Measurements from ENCODE around the gene SPATA25.
"Not testable (repeated sequence)": the region's sequence is repeated elsewhere in the genome, so short reads cannot be mapped to it uniquely, and the experiment has no call there.

SPATA25 gene

GRCh38 chr20:45887346-45887715 lies at the start of gene SPATA25:
Gene SPATA25, minus strand, starts transcription at chr20:45887622. Its CDS starts 32 bp downstream, at chr20:45887590.
- no peak for DNase-seq (ENCODE audit: low spot score)

DNA sequence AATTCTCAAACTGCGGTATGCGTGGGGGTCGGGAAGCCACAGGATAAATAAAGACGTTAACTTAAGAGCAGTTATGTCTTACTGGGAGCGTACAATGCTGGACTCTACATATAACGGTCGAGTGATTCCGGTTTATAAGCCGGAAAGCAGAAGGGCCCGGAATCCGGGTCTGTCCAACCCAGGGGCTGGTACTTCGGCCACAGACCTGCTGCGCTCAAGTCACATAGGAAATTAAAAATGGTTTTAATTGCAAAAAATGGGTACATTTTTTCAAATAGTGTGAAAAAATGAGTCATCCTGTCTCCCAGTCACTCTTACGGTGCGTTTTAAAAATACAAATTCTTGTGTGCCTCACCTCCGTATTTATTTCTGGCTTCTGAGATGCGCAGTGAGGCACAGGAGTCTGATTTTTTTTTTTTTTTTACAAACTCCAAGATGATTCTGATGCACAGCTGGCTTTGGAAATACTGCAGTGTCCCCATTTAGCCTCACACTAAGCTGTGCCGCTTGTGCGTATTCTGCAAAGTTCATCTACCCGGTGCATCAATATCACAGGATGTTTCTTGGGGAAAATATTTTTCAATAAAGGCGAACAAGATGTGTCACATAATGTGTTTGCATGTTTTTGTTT lies 48.1 kb upstream of the SPATA25 start:
- peak; percentile 14 for DNase-seq (ENCODE audit: low spot score)

- peak; percentile 96 for DNase-seq (ENCODE audit: low spot score)
These were observed 47.4 kb upstream of the SPATA25 start, which contains the start of gene PCIF1 for GRCh38 chr20:45934586-45935415. Gene PCIF1, plus strand, starts transcription at chr20:45934683. Its CDS starts 4,317 bp downstream, at chr20:45939000.

DNA sequence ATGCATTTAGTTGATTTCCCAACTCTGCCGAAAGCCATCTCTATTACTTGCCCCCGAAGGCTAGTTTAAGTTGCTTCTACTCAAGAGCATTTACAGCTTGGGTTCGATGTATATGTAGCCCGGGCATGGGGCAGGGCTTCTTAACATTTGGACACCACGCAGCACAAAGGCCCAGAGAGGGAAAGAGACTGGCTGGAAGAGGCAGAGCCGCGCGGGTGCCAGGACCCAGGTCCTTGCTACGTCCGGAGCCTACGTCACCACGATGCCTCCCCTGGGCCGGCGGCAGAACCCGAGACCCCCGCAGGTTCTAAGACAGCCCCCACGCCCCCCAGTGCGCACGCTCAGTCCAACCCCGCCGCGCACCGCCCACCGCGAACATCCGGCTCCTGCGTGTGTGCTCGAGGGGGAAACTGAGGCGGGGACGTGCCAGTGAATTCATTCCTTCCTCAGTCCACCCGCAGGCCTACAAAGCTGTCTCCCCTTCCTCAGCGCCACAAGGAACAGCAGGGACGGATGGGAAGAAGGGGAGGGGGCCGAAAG lies 46.7 kb upstream of the SPATA25 start:
- DNase-seq (ENCODE audit: low spot score), result peak; percentile 46

DNA sequence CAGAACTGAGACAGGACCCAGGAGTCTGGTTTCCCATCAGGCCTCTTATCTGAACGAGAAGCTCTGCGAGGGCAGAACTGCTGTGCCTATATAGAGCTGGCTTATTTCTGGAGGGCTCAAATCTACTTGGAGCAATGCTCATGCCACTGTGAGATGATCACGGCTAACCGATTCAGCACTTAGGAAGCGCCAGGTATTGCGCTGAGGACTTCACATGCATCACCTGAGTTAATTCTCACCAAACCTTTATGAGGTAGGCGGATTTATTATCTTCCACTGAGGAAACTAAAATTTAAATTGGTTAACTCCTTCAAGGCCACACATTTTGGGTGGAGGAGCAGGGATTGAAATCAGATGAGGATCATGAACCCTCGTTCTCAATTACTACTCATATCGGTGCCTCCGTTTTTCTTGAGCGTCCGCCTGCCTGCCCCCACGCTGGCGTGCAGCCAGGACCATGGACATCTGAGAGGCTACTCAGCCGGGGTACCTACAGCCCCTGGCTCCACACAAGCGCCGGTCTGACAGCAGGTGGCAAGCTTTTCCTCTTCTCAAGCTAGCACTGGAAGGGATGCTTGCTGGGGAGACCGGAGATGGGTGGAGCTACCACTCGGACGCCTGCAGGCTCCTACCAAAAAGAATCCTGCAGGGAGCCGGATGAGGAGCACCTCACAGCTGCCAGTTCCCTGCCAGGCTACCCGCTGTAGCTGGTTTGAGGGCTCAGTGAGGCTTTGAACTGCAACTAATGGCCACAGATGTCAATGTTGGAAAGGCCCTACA lies 46.0 kb upstream of the SPATA25 start:
- peak; percentile 60 for DNase-seq (ENCODE audit: low spot score)

GRCh38 chr20:45931680-45932079 lies 44.3 kb upstream of the SPATA25 start:
- not testable (repeated sequence) for DNase-seq (ENCODE audit: low spot score)

GRCh38 chr20:45927071-45927878 lies 39.9 kb upstream of the SPATA25 start:
- DNase-seq (ENCODE audit: low spot score), result no peak

GRCh38 chr20:45926731-45927070 lies 39.3 kb upstream of the SPATA25 start:
- no peak for DNase-seq (ENCODE audit: low spot score)

GRCh38 chr20:45925821-45926506 lies 38.5 kb upstream of the SPATA25 start:
- DNase-seq (ENCODE audit: low spot score), result no peak

GRCh38 chr20:45924391-45925261 lies 37.2 kb upstream of the SPATA25 start:
- no peak for DNase-seq (ENCODE audit: low spot score)

DNA sequence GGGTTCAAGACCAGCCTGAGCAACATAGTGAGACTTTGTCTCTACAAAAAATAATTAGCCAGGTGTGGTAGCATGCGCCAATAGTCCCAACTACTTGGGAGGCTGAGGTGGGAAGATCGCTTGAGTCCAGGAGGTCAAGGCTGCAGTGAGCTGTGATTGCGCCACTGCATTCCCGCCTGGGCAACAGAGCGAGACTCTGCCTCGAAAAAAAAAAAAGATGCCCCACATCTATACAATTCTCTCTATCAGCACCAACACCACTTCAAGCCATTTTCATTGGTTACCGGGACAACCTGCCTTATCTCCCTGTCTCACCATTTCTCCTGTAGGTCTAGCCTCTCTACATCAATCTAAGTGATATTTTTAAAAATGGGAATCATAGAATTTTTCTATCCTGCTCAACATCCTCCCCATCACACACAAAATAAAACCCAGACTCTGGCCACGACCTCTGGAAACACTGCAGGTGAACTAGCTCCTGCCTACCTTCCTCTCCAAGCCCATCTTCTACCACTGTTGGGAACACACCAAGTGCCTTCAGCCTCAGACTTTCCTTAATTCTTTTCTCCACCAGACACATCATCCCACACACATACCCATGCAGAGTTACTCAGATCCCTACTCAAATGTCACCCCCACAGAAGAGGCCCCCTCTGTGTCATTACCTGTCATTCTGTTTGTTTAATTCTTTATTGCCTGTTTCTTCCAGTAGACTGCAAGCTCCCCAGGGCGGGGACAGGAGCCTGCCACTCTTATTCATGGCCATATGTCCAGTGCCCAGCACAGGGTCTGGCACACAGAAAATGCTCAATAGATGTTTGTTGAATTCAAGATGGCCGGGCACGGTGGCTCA lies 34.1 kb upstream of the SPATA25 start:
- DNase-seq (ENCODE audit: low spot score), result no peak

GRCh38 chr20:45920462-45921336 lies 33.3 kb upstream of the SPATA25 start:
- DNase-seq (ENCODE audit: low spot score), result no peak

- no peak for DNase-seq (ENCODE audit: low spot score)
These were observed 32.3 kb upstream of the SPATA25 start for GRCh38 chr20:45919542-45920399.

DNA sequence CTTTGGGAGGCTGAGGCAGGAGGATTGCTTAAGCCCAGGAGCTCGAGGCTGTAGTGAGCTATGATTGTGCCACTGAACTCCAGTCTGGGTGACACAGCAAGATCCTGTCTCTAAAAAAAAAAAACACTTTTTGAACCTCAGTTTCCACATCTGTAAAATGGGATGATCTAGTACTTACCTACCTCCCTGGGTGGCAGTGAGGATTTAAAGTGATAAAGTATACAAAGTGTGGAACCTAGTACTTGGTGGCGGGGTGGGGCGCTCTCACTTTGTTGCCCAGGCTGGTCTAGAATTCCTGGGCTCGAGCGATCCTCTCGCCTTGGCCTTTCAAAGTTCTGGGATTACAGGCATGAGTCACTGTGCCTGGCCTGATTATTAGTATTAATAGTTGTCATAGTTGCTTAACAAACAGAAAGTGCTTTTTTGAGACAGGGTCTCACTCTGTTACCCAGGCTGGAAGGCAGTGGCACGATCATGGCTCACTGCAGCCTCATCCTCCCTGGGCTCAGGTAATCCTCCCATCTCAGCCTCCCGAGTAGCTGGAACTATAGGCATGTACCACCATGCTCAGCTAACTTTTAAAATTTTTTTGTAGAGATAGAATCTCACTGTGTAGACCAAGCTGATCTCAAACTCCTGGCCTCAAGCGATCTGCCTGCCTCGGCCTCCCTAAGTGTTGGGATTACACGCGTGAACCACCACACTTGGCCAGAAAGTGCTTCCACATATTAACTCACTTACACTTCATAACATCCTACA lies 31.5 kb upstream of the SPATA25 start:
- DNase-seq (ENCODE audit: low spot score), result no peak

- no peak for DNase-seq (ENCODE audit: low spot score)
These were observed 30.8 kb upstream of the SPATA25 start for GRCh38 chr20:45918182-45918737.

- no peak for DNase-seq (ENCODE audit: low spot score)
These were observed 30.3 kb upstream of the SPATA25 start for GRCh38 chr20:45917790-45918141.
